Measurements from ENCODE around the gene SYDE1. TPM values are rescaled to one million over a fixed set of nuclear protein-coding genes. Genes with fewer than 3 reads are reported as not detected.
"Not testable (repeated sequence)": the region's sequence is repeated elsewhere in the genome, so short reads cannot be mapped to it uniquely, and the experiment has no call there.

Gene SYDE1
- total RNA-seq: under 1 TPM; 0.40 to 0.72 TPM

GRCh38 chr19:15107061-15108010 is at the start of gene SYDE1:
TSS of gene SYDE1 (plus strand) at chr19:15107401. CDS start at chr19:15107434, 33 bp downstream.
- CTCF ChIA-PET: interaction anchor here (1.0 to 1.8 kb wide), 2 partner anchors 15 to 17 kb away, joined by 3 to 9 read pairs; no protein-coding TSS in a partner anchor
- POLR2A ChIA-PET: no interaction called here

- ChIA-PET CTCF (no interaction called here), POLR2A (no interaction called here)
Observed at GRCh38 chr19:15062036-15062435, 45.2 kb upstream of the SYDE1 start.

GRCh38 chr19:15070386-15070785 is 36.8 kb upstream of the SYDE1 start:
- POLR2A ChIA-PET, CTCF ChIA-PET: not testable (repeated sequence)

GRCh38 chr19:15072930-15073647 is 34.1 kb upstream of the SYDE1 start:
- POLR2A ChIA-PET: no interaction called here

GRCh38 chr19:15074371-15074770 is 32.8 kb upstream of the SYDE1 start:
- POLR2A ChIA-PET: no interaction called here
- CTCF ChIA-PET: no interaction called here

More at GRCh38 chr19:15072930-15073647, 34.1 kb upstream of the SYDE1 start:
- CTCF ChIA-PET: no interaction called here

GRCh38 chr19:15075806-15076205 is 31.4 kb upstream of the SYDE1 start:
- CTCF ChIA-PET: no interaction called here

GRCh38 chr19:15080002-15080401 is 27.2 kb upstream of the SYDE1 start:
- CTCF ChIA-PET, POLR2A ChIA-PET: not testable (repeated sequence)

More at GRCh38 chr19:15075806-15076205, 31.4 kb upstream of the SYDE1 start:
- POLR2A ChIA-PET: no interaction called here

GRCh38 chr19:15081911-15082310 is 25.3 kb upstream of the SYDE1 start, which contains the start of gene OR1I1:
TSS of gene OR1I1 (plus strand) at chr19:15082211. CDS start at chr19:15087066, 4,855 bp downstream.
- ChIA-PET CTCF (no interaction called here), POLR2A (interaction anchor here (0.6 kb wide), 1 partner anchor 724 kb away, joined by 4 read pairs; no protein-coding TSS in a partner anchor)

- ChIA-PET POLR2A (no interaction called here), CTCF (no interaction called here)
Observed at GRCh38 chr19:15087182-15087581, 20.0 kb upstream of the SYDE1 start.

- POLR2A ChIA-PET: interaction anchor here (0.7 kb wide), 3 partner anchors 23 to 771 kb away, joined by 5 to 16 read pairs (median 6); no protein-coding TSS in a partner anchor
- CTCF ChIA-PET: interaction anchor here (0.6 to 2.7 kb wide), 26 partner anchors 8 to 1256 kb away, joined by 3 to 19 read pairs (median 4); partner anchors contain the start of genes AKAP8L and CYP4F12
Observed at GRCh38 chr19:15091918-15092753, 15.1 kb upstream of the SYDE1 start.

- CTCF ChIA-PET: interaction anchor here (1.5 to 2.7 kb wide), 4 partner anchors 9 to 66 kb away, joined by 4 to 19 read pairs (median 10); no protein-coding TSS in a partner anchor
- POLR2A ChIA-PET: no interaction called here
Observed at GRCh38 chr19:15093001-15093400, 14.2 kb upstream of the SYDE1 start.

GRCh38 chr19:15096223-15096622 is 11.0 kb upstream of the SYDE1 start:
- CTCF ChIA-PET: no interaction called here
- POLR2A ChIA-PET: no interaction called here

- POLR2A ChIA-PET, CTCF ChIA-PET: not testable (repeated sequence)
Observed at GRCh38 chr19:15097980-15098379, 9.2 kb upstream of the SYDE1 start.

- POLR2A ChIA-PET: no interaction called here
Observed at GRCh38 chr19:15098460-15098859, 8.7 kb upstream of the SYDE1 start.

GRCh38 chr19:15099017-15099582 is 8.1 kb upstream of the SYDE1 start:
- CTCF ChIA-PET: no interaction called here
- POLR2A ChIA-PET: no interaction called here

More at GRCh38 chr19:15098460-15098859, 8.7 kb upstream of the SYDE1 start:
- CTCF ChIA-PET: no interaction called here

- CTCF ChIA-PET: interaction anchor here (1.3 to 2.1 kb wide), 6 partner anchors 8 to 53 kb away, joined by 3 to 10 read pairs (median 8); a partner anchor contains a TSS
Observed at GRCh38 chr19:15101479-15102082, 5.6 kb upstream of the SYDE1 start.

GRCh38 chr19:15104003-15104402 is 3.2 kb upstream of the SYDE1 start:
- CTCF ChIA-PET: interaction anchor here (0.6 kb wide), 1 partner anchor 12 kb away, joined by 3 read pairs; no protein-coding TSS in a partner anchor
- POLR2A ChIA-PET: no interaction called here

More at GRCh38 chr19:15101479-15102082, 5.6 kb upstream of the SYDE1 start:
- POLR2A ChIA-PET: no interaction called here

- ChIA-PET POLR2A (no interaction called here), CTCF (no interaction called here)
Observed at GRCh38 chr19:15104411-15104810, 2.8 kb upstream of the SYDE1 start.
